WERI-Rb-1 (cell line): ENCODE measurements around the gene SLAIN1.

Source experiments
- DNase-seq: peaks from one replicate; pipeline ENCODE4 v3.0.0-alpha.2; 2020
- H3K27ac ChIP-seq: fragments of 250-450 bp; sonication (Bioruptor Pico); 2 replicates; pipeline ENCODE4 v1.5.1; 2020; ENCODE audit warnings: mild to moderate bottlenecking, moderate library complexity
- H3K27me3 ChIP-seq: fragments of 250-450 bp; sonication (Bioruptor Pico); 2 replicates; pipeline ENCODE4 v1.5.1; 2021; ENCODE audit warnings: mild to moderate bottlenecking, low read depth, moderate library complexity; ENCODE audit not compliant: insufficient read depth, severe bottlenecking
- H3K36me3 ChIP-seq: fragments of 250-450 bp; sonication (Bioruptor Pico); 2 replicates; pipeline ENCODE4 v1.5.1; 2020; ENCODE audit warnings: mild to moderate bottlenecking, moderate library complexity
- H3K4me3 ChIP-seq: 2 replicates; pipeline ENCODE4 v1.5.1; 2011; ENCODE audit warnings: low read depth, mild to moderate bottlenecking, control low read depth, low read length
- H3K9me3 ChIP-seq: fragments of 250-450 bp; sonication (Bioruptor Pico); 2 replicates; pipeline ENCODE4 v1.5.1; 2021; ENCODE audit warnings: mild to moderate bottlenecking, moderate library complexity; ENCODE audit not compliant: severe bottlenecking
- TF ChIP-seq, protein P1 (sequence below): IDR thresholded peaks from 2 replicates; pipeline ENCODE4 v1.5.1; 2011; ENCODE audit warnings: low read depth, mild to moderate bottlenecking, control low read depth, inconsistent platforms, low read length

The SLAIN1 gene

DNA sequence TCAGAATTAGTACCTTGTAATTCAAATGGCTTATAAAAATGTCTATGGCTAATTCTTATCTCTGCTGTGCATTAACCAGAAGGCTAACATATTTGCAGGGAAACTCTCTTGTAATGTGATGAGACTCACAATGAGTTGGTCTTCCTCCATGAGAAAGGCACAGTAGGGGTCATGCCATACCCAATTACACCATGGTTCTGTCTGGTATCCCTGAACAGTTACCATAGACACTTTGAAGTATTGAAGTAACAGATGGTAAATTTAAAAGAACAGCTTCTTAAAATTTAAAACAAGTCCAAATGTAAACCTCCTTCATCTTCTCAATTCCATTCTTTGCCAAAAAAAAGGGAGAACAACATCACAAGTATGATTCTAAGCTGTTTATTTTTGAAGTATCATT, 22.6 kb upstream of the SLAIN1 start:
- no peak for DNase-seq
- no peak overlapping the region for H3K27ac ChIP-seq

DNA sequence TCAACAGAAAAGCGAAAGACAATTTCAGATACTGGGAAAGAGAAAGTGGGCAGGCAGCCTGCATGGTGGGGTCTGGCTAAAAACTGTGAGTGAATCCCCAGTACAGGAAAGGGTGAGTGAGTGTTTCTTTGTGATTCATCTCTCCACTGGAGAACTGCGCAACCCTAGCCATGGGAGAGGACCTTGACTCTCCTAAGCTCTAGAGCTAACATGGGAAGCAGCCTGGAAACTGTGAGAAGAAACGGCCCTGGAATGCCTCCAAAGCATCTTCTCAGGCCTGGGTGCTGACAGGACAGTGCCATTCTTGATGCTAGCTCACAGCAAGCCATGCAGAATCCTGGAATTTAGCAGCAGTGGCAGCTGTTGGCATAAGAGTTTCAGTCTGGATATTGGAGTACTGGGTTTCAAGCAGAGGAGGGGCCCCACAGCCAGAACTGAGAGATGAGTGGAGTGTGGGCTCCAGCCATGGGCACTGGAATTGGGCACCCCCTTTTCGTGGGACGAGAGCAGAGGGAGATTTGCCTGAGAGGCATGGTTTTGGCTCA, 18.7 kb upstream of the SLAIN1 start:
- TF ChIP-seq, protein P1, sequence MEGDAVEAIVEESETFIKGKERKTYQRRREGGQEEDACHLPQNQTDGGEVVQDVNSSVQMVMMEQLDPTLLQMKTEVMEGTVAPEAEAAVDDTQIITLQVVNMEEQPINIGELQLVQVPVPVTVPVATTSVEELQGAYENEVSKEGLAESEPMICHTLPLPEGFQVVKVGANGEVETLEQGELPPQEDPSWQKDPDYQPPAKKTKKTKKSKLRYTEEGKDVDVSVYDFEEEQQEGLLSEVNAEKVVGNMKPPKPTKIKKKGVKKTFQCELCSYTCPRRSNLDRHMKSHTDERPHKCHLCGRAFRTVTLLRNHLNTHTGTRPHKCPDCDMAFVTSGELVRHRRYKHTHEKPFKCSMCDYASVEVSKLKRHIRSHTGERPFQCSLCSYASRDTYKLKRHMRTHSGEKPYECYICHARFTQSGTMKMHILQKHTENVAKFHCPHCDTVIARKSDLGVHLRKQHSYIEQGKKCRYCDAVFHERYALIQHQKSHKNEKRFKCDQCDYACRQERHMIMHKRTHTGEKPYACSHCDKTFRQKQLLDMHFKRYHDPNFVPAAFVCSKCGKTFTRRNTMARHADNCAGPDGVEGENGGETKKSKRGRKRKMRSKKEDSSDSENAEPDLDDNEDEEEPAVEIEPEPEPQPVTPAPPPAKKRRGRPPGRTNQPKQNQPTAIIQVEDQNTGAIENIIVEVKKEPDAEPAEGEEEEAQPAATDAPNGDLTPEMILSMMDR: no peak
- no peaks in the 10 kb centered on the region for H3K36me3 ChIP-seq
- no peaks in the 10 kb centered on the region for H3K27me3 ChIP-seq
- no peaks in the 10 kb centered on the region for H3K9me3 ChIP-seq
- DNase-seq: no peak
- H3K27ac ChIP-seq: no peak overlapping the region
- H3K4me3 ChIP-seq: no peak overlapping the region

More for the DNA sequence above, 22.6 kb upstream of the SLAIN1 start:
- TF ChIP-seq, protein P1: no peak
- Histone ChIP-seq H3K36me3 (no peaks in the 10 kb centered on the region), H3K27me3 (no peaks in the 10 kb centered on the region), H3K9me3 (no peaks in the 10 kb centered on the region), H3K4me3 (no peak overlapping the region)

DNA sequence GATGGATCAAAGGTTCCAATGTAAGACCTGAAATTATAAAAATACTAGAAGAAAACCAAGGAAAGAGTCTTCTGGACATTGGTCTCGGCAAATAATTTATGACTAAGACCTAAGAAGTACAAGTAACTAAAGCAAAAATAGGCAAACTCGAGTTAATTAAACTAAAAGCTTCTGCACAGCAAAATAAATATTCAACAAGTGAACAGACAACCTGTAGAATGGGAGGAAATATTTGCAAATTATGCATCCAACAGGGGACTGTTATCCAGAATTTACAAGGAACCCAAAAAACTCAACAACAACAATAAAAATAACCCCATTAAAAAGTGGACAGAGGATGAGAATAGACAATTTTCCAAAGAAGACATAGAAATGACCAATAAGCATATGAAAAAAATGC, 9.7 kb upstream of the SLAIN1 start:
- Histone ChIP-seq H3K36me3 (no peaks in the 10 kb centered on the region), H3K9me3 (no peaks in the 10 kb centered on the region), H3K27ac (no peak overlapping the region), H3K27me3 (no peaks in the 10 kb centered on the region), H3K4me3 (no peak overlapping the region)
- TF ChIP-seq, protein P1: no peak
- no peak for DNase-seq

DNA sequence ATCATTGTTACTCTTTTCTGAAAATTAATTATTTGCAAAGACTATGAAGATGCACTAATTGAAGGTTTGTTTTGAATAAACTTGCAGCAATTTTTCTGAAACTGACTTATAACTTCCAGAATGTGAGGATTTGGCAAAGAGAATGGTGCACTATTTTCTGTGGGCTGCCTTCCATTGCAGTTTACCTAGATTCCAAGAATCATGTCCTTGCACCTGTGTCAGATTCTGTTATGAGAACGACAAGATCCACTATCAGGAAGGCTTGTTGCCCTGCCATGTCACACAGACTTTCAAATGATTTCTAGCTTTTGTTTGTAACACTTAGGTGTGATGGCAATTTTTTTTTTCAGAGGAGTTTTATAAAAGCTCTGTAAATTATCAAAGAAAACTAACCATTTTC, 5.6 kb upstream of the SLAIN1 start:
- Histone ChIP-seq H3K36me3 (no peaks in the 10 kb centered on the region), H3K27me3 (no peaks in the 10 kb centered on the region), H3K27ac (no peak overlapping the region), H3K9me3 (no peaks in the 10 kb centered on the region), H3K4me3 (no peak overlapping the region)
- TF ChIP-seq, protein P1: no peak
- DNase-seq: no peak

DNA sequence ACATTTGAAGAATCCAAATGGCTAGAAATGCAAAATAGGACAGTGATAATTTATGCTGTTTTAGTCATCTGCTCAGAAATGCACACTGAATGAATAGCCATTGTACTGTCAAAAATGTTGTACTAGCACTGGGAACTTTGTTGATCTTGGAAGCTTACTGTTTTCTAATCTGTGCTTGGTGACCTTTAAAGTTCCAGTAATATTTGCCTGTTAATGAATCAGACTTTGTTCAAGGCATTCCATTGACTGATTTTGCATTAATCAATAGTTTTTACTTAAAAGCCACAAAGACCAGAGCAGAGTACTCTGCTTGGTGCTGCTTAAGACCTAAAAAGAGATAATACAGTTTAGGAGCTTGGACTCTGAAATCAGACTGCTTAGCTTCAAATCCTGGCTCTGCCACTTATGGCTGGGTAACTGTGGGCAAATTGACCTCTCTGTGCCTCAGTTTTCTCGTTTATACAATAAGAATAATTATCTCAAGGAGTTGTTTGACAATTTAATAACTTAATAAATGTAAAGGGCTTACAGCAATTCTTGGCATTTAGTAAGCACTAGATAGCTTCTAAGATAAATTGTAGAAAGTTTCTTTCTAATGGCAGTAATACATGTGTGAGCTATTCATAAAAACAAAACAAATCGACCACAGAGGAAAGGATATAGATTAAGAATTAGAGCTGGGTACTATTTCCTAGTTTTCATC, 4.6 kb upstream of the SLAIN1 start:
- Histone ChIP-seq H3K9me3 (no peaks in the 10 kb centered on the region), H3K27me3 (no peaks in the 10 kb centered on the region), H3K36me3 (no peaks in the 10 kb centered on the region), H3K27ac (no peak overlapping the region), H3K4me3 (no peak overlapping the region)
- TF ChIP-seq, protein P1: no peak
- DNase-seq: no peak
